C4-2B (cell line): ENCODE results near the gene KCNJ6.

ENCODE experiments used
- H3K27ac ChIP-seq: fragments of 450-650 bp; 2 replicates; pipeline ENCODE4 v1.5.1; 2017
- CTCF ChIP-seq: fragments of 450-650 bp; conservative IDR thresholded peaks from 2 replicates; pipeline ENCODE4 v1.5.1; 2017; ENCODE audit warnings: mild to moderate bottlenecking
- ZFX ChIP-seq: fragments of 450-650 bp; IDR thresholded peaks from 2 replicates; pipeline ENCODE4 v1.6.1; 2017

Gene KCNJ6

GRCh38 chr21:37695111-37695510 is 221.1 kb downstream of the KCNJ6 start:
- H3K27ac ChIP-seq: no peak overlapping the region
- TF ChIP-seq CTCF: no peak
- no peak for TF ChIP-seq ZFX

GRCh38 chr21:37688952-37689659 is 227.2 kb downstream of the KCNJ6 start:
- no peak for TF ChIP-seq ZFX
- no peak for TF ChIP-seq CTCF
- H3K27ac ChIP-seq: no peak overlapping the region

GRCh38 chr21:37686991-37687810 is 229.1 kb downstream of the KCNJ6 start:
- no peak overlapping the region for H3K27ac ChIP-seq
- TF ChIP-seq CTCF (no peak), ZFX (no peak)

- no peak for TF ChIP-seq ZFX
- TF ChIP-seq CTCF: no peak
- no peak overlapping the region for H3K27ac ChIP-seq
These were observed 231.7 kb downstream of the KCNJ6 start for GRCh38 chr21:37684547-37684946.

- no peak for TF ChIP-seq ZFX
- no peak for TF ChIP-seq CTCF
These were observed 232.2 kb downstream of the KCNJ6 start for GRCh38 chr21:37684115-37684493.

GRCh38 chr21:37683396-37684114 is 232.7 kb downstream of the KCNJ6 start:
- no peak overlapping the region for H3K27ac ChIP-seq
- TF ChIP-seq ZFX (no peak), CTCF (no peak)

More at GRCh38 chr21:37684115-37684493, 232.2 kb downstream of the KCNJ6 start:
- no peak overlapping the region for H3K27ac ChIP-seq

- TF ChIP-seq CTCF (no peak), ZFX (no peak)
- H3K27ac ChIP-seq: no peak overlapping the region
These were observed 233.3 kb downstream of the KCNJ6 start for GRCh38 chr21:37682966-37683365.
